ENCODE data around the gene AJAP1.
A peak's percentile ranks its signal among the peaks of the same experiment; 100 is the strongest.

The AJAP1 gene

DNA sequence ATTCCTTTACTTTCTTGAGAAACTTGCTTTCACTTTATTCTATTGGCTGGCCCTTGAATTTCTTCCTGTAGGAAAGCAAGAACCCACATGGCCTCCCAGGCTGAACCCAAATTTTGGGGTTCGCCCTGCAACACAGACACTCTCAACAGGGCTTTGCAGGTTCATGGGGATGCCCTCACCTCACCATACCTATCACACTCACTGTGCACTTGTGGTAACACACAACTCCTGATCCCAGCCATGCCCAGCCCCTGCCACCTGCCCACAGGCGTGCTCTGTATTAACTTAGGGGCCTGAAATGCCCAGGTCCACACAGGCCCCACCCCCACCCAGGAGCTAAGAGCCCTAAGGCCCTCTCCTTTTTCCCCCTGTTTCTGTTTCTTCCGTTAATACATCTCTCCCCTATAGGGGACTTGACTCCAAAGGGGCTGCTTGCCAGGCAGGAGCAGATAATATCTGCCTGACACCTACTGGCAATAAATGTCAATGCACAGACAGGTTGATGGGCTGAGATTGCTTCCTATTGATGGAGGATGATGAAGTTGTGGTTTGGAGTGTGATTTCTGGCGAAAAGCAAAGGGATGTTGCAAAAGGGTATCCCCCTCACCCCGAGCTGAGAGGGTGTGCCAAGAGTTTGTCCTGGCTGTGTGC lies 171.5 kb downstream of the AJAP1 start:
- in situ Hi-C loops (cut with HindIII; ENCODE audit: low pct_ligation_motif_present, low pct_unique_long_range_greater_than_20kb, low sequenced_read_pairs): no loop called here
- peak; percentile 2 for DNase-seq

DNA sequence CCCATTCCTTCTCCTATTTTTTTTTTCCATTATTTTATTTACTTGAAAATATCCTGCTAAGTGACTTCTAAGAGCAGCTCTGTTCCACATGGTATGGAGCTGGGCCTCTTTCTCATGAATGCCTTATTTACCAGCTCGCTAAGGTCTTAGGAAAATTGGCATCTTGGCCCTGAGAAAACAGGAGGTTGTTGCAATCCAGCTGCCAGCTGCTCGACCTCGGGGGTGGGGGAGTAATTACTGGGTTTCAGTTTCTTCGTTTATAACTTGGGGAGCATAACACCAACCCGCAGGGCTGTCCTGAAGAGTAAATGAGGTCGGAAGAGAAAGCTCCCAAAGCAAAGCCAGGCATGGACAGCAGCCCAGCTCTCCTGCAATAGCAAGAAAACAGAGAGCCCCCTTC lies 176.3 kb downstream of the AJAP1 start:
- DNase-seq: no peak
- in situ Hi-C loops (cut with HindIII; ENCODE audit: low pct_ligation_motif_present, low pct_unique_long_range_greater_than_20kb, low sequenced_read_pairs): no loop called here

GRCh38 chr1:4836574-4836973 lies 182.2 kb downstream of the AJAP1 start:
- in situ Hi-C loops (cut with HindIII; ENCODE audit: low pct_ligation_motif_present, low pct_unique_long_range_greater_than_20kb, low sequenced_read_pairs): no loop called here
- DNase-seq: no peak

DNA sequence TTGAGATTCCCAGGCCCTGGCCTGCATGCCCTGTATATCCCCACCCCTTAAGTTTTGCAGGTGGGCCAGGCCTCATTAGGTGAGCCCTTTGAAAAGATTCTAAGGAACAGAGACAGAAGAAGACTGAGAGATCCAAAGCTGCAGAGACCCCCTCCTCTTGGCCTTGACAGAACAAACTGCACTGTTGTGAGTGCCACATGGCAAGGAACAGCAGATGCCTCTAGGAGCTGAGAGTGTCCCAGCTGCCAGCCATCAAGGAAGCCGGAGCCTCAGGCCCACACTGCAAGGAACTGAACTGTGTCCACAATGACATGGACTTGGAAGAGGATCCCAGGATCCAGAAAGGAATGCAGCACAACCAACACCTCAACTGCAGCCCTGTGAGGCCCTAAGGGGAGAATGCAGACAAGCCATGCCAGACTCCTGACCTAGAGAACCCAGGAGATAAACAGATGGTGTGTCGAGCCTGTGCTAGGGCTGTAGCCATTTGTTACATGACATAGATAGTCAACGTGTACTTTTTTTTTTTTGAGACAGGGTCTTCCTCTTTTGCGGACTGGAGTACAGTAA lies 182.7 kb downstream of the AJAP1 start:
- DNase-seq: no peak
- in situ Hi-C loops (cut with HindIII; ENCODE audit: low pct_ligation_motif_present, low pct_unique_long_range_greater_than_20kb, low sequenced_read_pairs): no loop called here

DNA sequence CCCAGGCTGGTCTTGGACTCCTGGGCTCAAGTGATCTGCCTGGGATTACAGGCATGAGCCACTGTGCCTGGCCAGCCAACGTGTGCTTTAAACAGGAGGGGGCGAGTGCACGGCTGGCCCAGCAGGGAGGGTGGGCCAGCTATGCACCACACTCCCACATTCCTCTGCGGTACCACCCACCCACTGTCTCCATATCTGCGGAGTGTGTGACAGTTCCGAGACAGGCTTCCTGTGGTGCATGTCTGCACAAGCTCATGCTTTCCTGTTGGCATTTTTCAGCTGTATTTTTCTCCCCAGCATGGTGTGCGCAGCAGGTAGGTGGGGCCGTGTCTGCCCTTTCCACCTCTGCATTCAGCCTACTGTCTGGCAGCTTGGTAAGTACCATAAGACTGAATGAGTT lies 183.3 kb downstream of the AJAP1 start:
- in situ Hi-C loops (cut with HindIII; ENCODE audit: low pct_ligation_motif_present, low pct_unique_long_range_greater_than_20kb, low sequenced_read_pairs): no loop called here
- no peak for DNase-seq

GRCh38 chr1:4838231-4838630 lies 183.8 kb downstream of the AJAP1 start:
- DNase-seq: no peak
- in situ Hi-C loops (cut with HindIII; ENCODE audit: low pct_ligation_motif_present, low pct_unique_long_range_greater_than_20kb, low sequenced_read_pairs): no loop called here

All from ACHN (cell line).